T-helper 1 cell treated with Interleukin-12 subunit alpha and Interleukin-12 subunit beta and Interleukin-4 antibody, amounts not matched to agents 30 ng/mL and 1 ng/mL, for 36 hours (primary cell): Measurements from ENCODE around the gene SAMD13. TPM values are rescaled to one million over a fixed set of nuclear protein-coding genes. Genes with fewer than 3 reads are reported as not detected.
"Not testable (repeated sequence)": the region's sequence is repeated elsewhere in the genome, so short reads cannot be mapped to it uniquely, and the experiment has no call there.

Experiments
- intact Hi-C: fragments of 100-400 bp; cut with micrococcal nuclease; formaldehyde crosslinking; loops from one replicate; pipeline ENCODE4 v1.15.1; 2024
- total RNA-seq: library from RNA; stranded (reverse); gene quantifications from 2 replicates; pipeline ENCODE4 v1.2.3, GENCODE V29; 2022

The SAMD13 gene
- total RNA-seq, 1 donor from 2014 or later, result not detected

- intact Hi-C loops, result no loop called here
These were observed 18.1 kb upstream of the SAMD13 start for GRCh38 chr1:84283381-84283780.

- intact Hi-C loops, result no loop called here
These were observed 15.4 kb upstream of the SAMD13 start for GRCh38 chr1:84286071-84286470.

GRCh38 chr1:84287389-84287788 is 14.1 kb upstream of the SAMD13 start:
- intact Hi-C loops, result not testable (repeated sequence)

GRCh38 chr1:84289169-84289785 is 12.2 kb upstream of the SAMD13 start:
- intact Hi-C loops, result no loop called here

GRCh38 chr1:84291882-84292655 is 9.4 kb upstream of the SAMD13 start:
- intact Hi-C loops, result loop anchor here (10.0 kb wide), 2 partner anchors 283 to 297 kb away; partner anchors contain the start of genes CTBS and TTLL7

- intact Hi-C loops, result loop anchor here (10.0 kb wide), 2 partner anchors 281 to 299 kb away; partner anchors contain the start of genes CTBS and TTLL7
These were observed 7.7 kb upstream of the SAMD13 start for GRCh38 chr1:84293766-84294165.

- intact Hi-C loops, result loop anchor here (5.0 to 10.0 kb wide), 3 partner anchors 280 to 362 kb away; partner anchors contain the start of genes CTBS and TTLL7
These were observed 6.8 kb upstream of the SAMD13 start for GRCh38 chr1:84294751-84295150.

- intact Hi-C loops, result loop anchor here (1.0 to 10.0 kb wide), 8 partner anchors 135 to 393 kb away; partner anchors contain the start of genes CTBS, GNG5, PRKACB and SPATA1
These were observed 3.8 kb upstream of the SAMD13 start for GRCh38 chr1:84297546-84298244.

GRCh38 chr1:84298328-84298683 is 3.2 kb upstream of the SAMD13 start:
- intact Hi-C loops, result loop anchor here (1.0 to 10.0 kb wide), 8 partner anchors 134 to 392 kb away; partner anchors contain the start of genes CTBS, GNG5, PRKACB and SPATA1

- intact Hi-C loops, result loop anchor here (1.0 to 10.0 kb wide), 8 partner anchors 134 to 391 kb away; partner anchors contain the start of genes CTBS, GNG5, PRKACB and SPATA1
These were observed 2.6 kb upstream of the SAMD13 start for GRCh38 chr1:84298684-84299535.

GRCh38 chr1:84299536-84300170 is 1.9 kb upstream of the SAMD13 start:
- intact Hi-C loops, result loop anchor here (2.0 to 10.0 kb wide), 10 partner anchors 133 to 978 kb away; partner anchors contain the start of genes BCL10, CTBS, MCOLN2 and TTLL7

GRCh38 chr1:84300501-84300900 is 1.0 kb upstream of the SAMD13 start:
- intact Hi-C loops, result loop anchor here (5.0 to 10.0 kb wide), 5 partner anchors 213 to 977 kb away; partner anchors contain the start of genes BCL10 and MCOLN2

- intact Hi-C loops, result loop anchor here (1.0 to 10.0 kb wide), 6 partner anchors 131 to 975 kb away; partner anchors contain the start of genes BCL10 and MCOLN2
These were observed 377 bp downstream of the SAMD13 start for GRCh38 chr1:84301785-84302385.

GRCh38 chr1:84303314-84303830 is 1.9 kb downstream of the SAMD13 start:
- intact Hi-C loops, result loop anchor here (5.0 to 10.0 kb wide), 5 partner anchors 216 to 974 kb away; partner anchors contain the start of genes BCL10 and MCOLN2

- intact Hi-C loops, result loop anchor here (10.0 kb wide), 2 partner anchors 447 to 687 kb away; partner anchors contain the start of gene MCOLN2
These were observed 5.9 kb downstream of the SAMD13 start for GRCh38 chr1:84307398-84307797.

- intact Hi-C loops, result no loop called here
These were observed 9.8 kb downstream of the SAMD13 start for GRCh38 chr1:84311296-84311695.

- intact Hi-C loops, result no loop called here
These were observed 18.2 kb downstream of the SAMD13 start for GRCh38 chr1:84319662-84320061.

- intact Hi-C loops, result no loop called here
These were observed 26.3 kb downstream of the SAMD13 start for GRCh38 chr1:84327830-84328229.
